Measurements from ENCODE around the gene CNTFR.
"Not testable (repeated sequence)": the region's sequence is repeated elsewhere in the genome, so short reads cannot be mapped to it uniquely, and the experiment has no call there.

The CNTFR gene, protein sequence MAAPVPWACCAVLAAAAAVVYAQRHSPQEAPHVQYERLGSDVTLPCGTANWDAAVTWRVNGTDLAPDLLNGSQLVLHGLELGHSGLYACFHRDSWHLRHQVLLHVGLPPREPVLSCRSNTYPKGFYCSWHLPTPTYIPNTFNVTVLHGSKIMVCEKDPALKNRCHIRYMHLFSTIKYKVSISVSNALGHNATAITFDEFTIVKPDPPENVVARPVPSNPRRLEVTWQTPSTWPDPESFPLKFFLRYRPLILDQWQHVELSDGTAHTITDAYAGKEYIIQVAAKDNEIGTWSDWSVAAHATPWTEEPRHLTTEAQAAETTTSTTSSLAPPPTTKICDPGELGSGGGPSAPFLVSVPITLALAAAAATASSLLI

GRCh38 chr9:34589636-34590380, at the start of gene CNTFR:
Gene CNTFR, minus strand, starts transcription at chr9:34589724. Its CDS starts 20,743 bp downstream, at chr9:34568981.
- ATAC-seq, result peak; percentile 31
- peaks cover 48% of the 10 kb centered on the region for H3K4me1 Mint-ChIP-seq
- peak within 1 kb of the TSS; percentile 73 to 84 for H3K4me3 Mint-ChIP-seq
- H3K9me3 Mint-ChIP-seq, result no peaks in the 10 kb centered on the region
- peaks cover 89% of the 10 kb centered on the region for H3K27me3 Mint-ChIP-seq
- no peak for DNase-seq
- H3K27ac Mint-ChIP-seq, result peak within 1 kb of the TSS in 1 of 2 donors; percentile 13

- H3K4me3 Mint-ChIP-seq, DNase-seq, H3K27me3 Mint-ChIP-seq, H3K27ac Mint-ChIP-seq, H3K9me3 Mint-ChIP-seq, ATAC-seq: not testable (repeated sequence)
- peaks cover 38% of the 10 kb centered on the region for H3K4me1 Mint-ChIP-seq
Observed at GRCh38 chr9:34639322-34639721, 49.8 kb upstream of the CNTFR start.

DNA sequence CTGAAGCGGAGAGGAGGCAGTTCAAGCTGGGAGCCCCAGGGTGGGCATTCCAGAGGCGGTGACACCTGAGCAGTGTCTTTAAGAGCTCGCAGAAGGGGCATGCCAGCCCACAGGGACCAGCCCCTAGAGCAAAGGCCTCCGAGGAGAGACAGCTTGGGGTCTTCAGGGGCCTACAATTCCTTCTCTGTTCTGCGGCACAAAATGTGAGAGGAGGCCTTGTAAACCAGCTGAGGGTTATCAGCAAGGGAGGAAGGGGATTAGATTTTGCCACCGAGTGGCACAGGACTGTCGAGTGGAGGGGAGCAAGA, 48.6 kb upstream of the CNTFR start:
- Mint-ChIP-seq H3K4me1 (peaks cover 47% of the 10 kb centered on the region), H3K27me3 (no peaks in the 10 kb centered on the region), H3K9me3 (no peaks in the 10 kb centered on the region), H3K27ac (peak overlapping the region; percentile 85 to 97), H3K4me3 (peak overlapping the region; percentile 92)
- DNase-seq (peak in 1 of 2 donors; percentile 21), ATAC-seq (no peak)

- H3K9me3 Mint-ChIP-seq, result no peaks in the 10 kb centered on the region
- DNase-seq (peak; percentile 96), ATAC-seq (peak; percentile 92)
- peaks cover 47% of the 10 kb centered on the region for H3K4me1 Mint-ChIP-seq
- peak within 1 kb of the TSS; percentile 91 to 97 for H3K27ac Mint-ChIP-seq
- peak within 1 kb of the TSS; percentile 92 for H3K4me3 Mint-ChIP-seq
- H3K27me3 Mint-ChIP-seq, result no peaks in the 10 kb centered on the region
Observed at GRCh38 chr9:34637356-34638137, 48.0 kb upstream of the CNTFR start, which contains the start of gene SIGMAR1. Gene SIGMAR1, minus strand, starts transcription at chr9:34637787. Its CDS starts 90 bp downstream, at chr9:34637697.

DNA sequence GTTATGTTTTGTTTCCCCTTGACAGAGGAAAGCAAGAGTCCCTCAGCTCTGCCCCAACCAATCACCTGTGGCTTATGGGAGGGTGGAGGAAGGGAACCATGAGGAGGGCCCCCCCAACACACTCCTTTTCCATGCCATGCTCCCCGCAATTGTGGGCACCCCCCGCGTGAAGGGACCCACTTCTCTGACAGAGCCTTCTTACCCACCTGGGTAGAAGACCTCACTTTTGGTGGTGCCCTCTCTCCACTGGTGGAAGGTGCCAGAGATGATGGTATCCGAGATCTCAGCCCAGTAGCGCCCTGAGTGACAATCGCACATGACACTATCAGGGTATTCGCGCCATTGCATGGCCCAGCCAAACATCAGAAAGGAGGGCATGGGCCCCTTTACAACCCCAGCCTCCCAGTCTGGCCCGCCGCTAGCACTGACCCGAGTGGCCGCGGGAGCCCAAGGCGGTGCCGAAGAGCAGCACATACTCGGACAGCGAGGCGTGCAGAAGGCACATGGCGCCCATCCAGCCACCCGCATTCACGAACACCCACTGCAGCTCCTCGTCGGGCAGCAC, 47.3 kb upstream of the CNTFR start:
- Mint-ChIP-seq H3K4me3 (peak overlapping the region; percentile 92), H3K4me1 (peaks cover 47% of the 10 kb centered on the region), H3K9me3 (no peaks in the 10 kb centered on the region), H3K27ac (peak overlapping the region; percentile 91 to 97), H3K27me3 (no peaks in the 10 kb centered on the region)
- DNase-seq (no peak), ATAC-seq (peak; percentile 3)

- Mint-ChIP-seq H3K4me1 (peaks cover 47% of the 10 kb centered on the region), H3K9me3 (no peaks in the 10 kb centered on the region), H3K27ac (no peak overlapping the region), H3K27me3 (peaks cover 4% of the 10 kb centered on the region), H3K4me3 (peak overlapping the region; percentile 74 to 92)
- DNase-seq, result no peak
- ATAC-seq, result no peak
Observed at GRCh38 chr9:34635556-34635955, 46.0 kb upstream of the CNTFR start.

DNA sequence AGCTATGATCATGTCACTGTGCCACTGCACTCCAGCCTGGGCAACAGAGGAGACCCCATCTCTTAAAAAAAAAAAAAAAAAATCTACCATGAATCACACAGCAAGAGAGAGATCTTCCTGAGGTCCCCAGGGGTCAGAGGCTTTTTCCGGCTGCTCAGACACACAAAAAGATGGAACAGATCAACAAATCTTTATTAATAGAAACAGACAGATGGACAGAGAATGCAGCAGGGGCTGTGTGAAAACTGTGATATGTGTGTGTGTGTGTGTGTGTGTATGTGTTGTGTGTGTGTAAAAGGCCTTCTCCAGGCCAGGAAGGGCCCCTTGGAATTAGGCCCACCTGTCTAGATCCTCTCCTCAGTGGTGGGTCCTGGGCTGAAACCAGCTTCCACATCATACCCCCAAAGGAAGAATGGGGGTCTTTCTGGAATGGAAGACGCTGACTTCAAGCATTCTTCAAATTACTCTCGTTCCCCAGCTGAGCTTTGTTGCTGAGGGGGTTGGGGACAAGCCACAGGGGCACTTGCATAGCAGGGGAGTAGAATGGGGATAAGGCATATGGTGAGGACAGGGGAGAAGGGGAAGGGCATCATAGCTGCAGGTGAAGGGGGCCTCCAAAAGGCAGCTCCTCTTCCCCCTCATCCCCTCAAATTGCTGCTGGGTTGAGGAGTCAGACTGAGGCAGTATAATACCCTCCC, 45.2 kb upstream of the CNTFR start:
- Mint-ChIP-seq H3K4me3 (no peak overlapping the region), H3K27ac (no peak overlapping the region), H3K27me3 (peaks cover 13% of the 10 kb centered on the region), H3K9me3 (no peaks in the 10 kb centered on the region), H3K4me1 (peaks cover 47% of the 10 kb centered on the region)
- ATAC-seq, result no peak
- DNase-seq, result no peak

DNA sequence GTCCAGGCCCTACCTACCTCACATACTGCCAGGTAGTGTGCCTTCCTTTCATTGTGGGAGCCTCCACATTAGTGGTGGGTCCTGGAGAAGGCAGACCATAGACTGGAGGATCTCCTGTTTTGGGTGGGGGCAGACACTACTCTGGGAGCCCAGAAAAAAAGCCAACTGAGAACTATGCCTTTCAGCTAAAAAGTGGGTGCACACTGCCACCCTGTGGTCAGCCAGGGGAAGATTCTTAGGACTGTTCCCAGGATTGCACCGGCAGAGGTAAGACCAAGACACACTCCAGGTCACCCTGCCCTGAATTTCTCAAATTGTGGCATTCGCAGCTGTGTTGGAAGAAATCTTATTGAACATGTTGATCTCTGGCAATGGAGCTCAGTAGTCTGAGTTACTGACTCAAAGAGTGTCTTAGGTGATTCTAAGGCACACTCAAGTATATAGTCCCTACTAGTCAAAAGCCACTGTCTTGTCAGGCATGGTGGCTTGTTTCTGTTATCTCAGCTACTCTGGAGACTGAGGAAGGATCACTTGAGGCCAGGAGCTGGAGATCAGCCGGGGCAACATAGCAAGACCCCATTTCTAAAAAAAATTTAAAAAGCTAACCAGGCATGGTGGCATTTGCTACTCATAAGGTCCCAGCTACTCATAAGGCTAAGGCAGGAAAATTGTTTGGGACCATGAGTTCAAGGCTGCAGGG, 44.5 kb upstream of the CNTFR start:
- Mint-ChIP-seq H3K9me3 (no peaks in the 10 kb centered on the region), H3K27me3 (peaks cover 20% of the 10 kb centered on the region), H3K27ac (peak overlapping the region in 1 of 2 donors; percentile 4), H3K4me1 (peaks cover 54% of the 10 kb centered on the region), H3K4me3 (no peak overlapping the region)
- peak; percentile 65 to 73 for DNase-seq
- peak; percentile 37 for ATAC-seq

DNA sequence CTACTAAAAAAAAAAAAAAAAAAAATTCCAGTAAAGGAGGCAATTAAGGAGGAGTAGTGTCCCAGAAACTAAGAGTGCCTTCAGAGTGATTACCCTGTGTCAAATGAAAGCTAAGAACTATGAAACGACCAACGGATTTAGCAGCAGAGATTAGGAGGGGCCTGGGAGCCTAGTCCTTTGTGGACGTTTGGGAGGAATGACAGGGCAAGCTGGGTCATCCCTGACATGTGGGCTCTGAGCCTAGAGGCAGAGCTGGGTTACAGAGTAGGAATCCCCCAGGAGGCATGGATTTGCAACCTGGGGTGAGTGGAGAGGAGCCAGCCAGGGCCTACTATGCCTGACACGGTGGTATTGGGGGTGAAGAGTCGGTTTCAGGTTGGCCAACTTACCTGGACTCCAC, 43.6 kb upstream of the CNTFR start:
- Mint-ChIP-seq H3K4me1 (peaks cover 53% of the 10 kb centered on the region), H3K9me3 (no peaks in the 10 kb centered on the region), H3K4me3 (no peak overlapping the region), H3K27ac (no peak overlapping the region), H3K27me3 (peaks cover 28% of the 10 kb centered on the region)
- DNase-seq, result no peak
- ATAC-seq, result no peak

GRCh38 chr9:34630402-34631154, 41.1 kb upstream of the CNTFR start:
- Mint-ChIP-seq H3K27ac (no peak overlapping the region), H3K9me3 (no peaks in the 10 kb centered on the region), H3K4me1 (peaks cover 39% of the 10 kb centered on the region), H3K4me3 (peak overlapping the region; percentile 12 to 14), H3K27me3 (peaks cover 54% of the 10 kb centered on the region)
- DNase-seq (no peak), ATAC-seq (no peak)

GRCh38 chr9:34629491-34629808, 39.9 kb upstream of the CNTFR start:
- Mint-ChIP-seq H3K27me3 (peaks cover 65% of the 10 kb centered on the region), H3K9me3 (no peaks in the 10 kb centered on the region), H3K27ac (no peak overlapping the region), H3K4me1 (peaks cover 27% of the 10 kb centered on the region), H3K4me3 (peak overlapping the region; percentile 81)
- DNase-seq (no peak), ATAC-seq (no peak)

GRCh38 chr9:34628656-34629490, 39.3 kb upstream of the CNTFR start, which contains the start of gene ARID3C:
Gene ARID3C, minus strand, starts transcription at chr9:34629066. Its CDS starts 1,052 bp downstream, at chr9:34628014.
- ATAC-seq (peak; percentile 78), DNase-seq (peak in 1 of 2 donors; percentile 38)
- Mint-ChIP-seq H3K27ac (peak within 1 kb of the TSS in 1 of 2 donors; percentile 83), H3K9me3 (no peaks in the 10 kb centered on the region), H3K4me3 (peak within 1 kb of the TSS; percentile 81 to 84), H3K4me1 (peaks cover 24% of the 10 kb centered on the region), H3K27me3 (peaks cover 70% of the 10 kb centered on the region)
